ENCODE results near the gene GCSH.

GCSH gene

DNA sequence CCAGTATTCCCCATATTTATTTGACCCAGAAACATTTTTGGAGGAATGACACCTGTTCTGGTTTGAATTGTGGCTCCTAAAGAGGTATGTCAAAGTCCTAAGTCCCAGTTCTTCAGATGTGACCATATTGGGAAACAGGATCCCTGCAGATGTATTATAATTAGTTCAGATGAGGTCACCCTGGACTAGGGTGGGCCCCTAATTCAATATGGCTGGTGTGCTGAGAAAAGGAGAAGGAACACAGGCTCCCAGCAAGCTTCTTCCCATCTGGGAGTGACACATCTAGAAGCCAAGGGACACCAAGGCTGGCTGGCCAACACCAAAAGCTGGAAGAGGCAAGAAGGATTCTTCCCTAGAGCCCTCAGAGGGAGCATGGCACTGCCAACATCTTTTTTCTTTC is 3.8 kb upstream of the GCSH start:
- no peak for DNase-seq

DNA sequence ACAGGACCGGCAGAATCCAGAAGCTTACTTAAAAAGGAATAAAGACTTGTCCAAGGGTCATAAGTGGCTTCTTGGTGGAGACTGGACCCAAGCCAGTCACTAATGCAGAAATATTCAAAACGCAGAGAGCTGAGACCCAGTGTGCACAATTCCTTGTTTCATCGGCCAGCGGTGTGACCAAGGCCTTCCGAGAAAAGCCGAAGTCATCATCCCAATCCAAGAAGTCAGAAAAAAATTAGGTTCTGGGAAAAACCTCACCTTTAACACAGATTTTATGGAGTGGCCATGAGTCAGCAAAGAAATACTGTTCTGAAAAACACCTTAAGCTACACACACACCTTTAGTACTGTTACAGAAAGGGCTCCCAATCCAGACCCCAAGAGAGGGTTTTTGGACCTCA is 1.0 kb upstream of the GCSH start:
- DNase-seq, result no peak

DNA sequence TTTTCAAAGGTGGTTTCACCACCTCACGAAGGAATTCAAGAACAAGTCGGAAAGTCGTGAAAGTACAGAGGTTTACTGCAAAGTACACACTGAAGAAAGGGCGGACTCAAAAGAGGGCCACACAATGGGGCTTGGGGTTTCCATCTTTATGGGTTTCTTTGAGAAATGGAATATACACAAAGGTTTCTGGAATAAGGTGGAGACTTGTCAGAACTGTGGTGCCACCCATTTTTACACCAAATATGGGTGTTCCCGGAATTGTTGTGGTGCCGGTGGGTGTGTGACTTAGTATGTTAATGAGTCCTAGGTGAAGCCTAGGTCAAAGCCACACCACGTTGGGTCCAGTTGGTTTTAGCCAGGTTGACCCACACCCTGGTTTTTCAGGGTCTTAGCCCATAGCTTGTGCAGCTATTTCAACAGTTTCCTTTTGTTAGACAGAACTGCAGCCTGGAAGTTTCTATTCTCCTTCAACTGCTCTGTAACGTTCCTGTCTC is 567 bp upstream of the GCSH start:
- DNase-seq, result no peak

DNA sequence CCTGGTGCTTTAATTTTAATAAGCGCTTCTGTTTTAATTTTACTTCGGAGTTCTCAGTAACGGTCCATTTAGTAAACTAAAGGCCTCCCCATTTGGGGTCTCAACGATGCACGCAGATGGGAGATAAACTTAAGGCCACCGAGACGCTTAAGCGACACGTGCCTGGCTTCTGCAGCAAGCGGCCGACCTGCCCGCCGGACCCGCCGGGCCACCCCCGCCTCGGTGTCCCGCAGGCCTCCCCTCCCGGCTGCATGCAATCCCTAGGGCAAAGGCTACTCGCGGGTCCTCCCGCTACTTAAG is 592 bp downstream of the GCSH start:
- DNase-seq, result no peak

DNA sequence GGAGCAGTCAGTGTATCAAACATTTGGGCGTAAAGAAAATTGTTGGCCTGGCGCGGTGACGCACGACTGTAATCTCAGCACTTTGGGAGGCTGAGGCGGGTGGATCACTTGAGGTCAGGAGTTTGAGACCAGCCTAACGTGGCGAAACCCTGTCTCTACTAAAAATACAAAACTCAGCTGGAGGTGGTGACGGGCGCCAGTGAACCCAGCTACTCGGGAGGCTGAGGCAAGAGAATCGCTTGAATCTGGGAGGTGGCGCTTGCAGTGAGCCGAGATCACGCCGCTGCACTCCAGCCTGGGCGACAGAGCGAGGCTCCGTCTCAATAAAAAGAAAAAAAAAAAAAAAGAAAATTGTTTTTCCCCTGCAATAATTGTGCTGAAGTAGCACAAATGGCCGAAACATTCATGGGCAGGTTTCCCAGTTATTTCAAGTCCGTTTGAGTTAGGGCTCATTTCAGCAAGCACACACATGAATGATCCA is 1.4 kb downstream of the GCSH start:
- no peak for DNase-seq

DNA sequence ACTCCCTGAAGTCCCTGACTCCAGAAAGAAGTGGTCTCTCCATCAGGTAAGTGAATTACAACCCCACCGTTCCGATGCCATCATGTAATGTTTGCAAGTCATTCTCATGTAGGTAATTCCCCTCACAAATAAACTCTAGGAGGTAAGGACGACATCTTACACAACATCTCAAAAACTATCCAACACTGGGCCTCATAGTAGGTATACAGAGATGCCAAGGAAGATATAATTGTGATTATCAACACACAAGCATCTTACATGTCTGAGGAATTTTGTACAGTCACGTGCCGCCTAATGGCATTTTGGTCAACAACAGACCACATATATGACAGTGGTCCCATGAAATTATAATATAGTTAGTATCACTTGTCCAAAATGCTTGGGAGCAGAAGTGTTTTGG is 7.4 kb downstream of the GCSH start:
- no peak for DNase-seq

DNA sequence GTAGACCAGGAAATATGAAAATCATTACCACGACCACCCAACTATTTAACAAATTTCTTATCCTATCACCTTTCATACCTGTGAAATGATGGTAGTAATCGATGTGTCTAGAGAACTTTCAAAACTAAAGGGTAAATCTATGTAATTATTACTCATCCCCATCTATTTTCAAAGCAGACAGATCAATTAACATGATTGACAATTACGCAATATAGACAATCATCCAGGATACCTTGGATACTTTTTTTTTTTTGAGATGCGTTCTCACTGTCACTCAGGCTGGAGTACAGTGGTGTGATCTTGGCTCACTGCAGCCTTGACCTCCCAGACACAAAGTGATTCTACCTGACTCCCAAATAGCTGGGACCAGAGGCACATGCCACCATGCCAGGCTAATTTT is 15.2 kb downstream of the GCSH start:
- no peak for DNase-seq

DNA sequence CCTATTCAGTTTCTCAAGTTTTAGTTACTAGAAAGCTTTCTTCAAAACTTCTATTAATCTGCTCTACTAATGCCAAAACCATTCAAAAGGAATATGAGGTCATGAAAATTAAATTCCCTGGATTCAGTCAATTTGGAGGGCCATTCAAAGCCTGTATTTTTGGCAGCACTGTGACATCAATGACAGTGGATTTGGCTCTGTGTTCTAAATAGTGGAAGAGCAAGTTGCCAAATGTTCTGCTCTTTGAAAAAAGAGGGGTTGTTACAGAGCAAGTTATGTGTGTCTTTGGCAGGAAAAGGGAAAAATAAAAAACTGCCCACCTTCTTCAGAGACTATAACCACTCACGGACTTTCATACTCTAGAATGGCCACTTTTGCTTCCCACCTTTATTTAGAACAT is 16.0 kb downstream of the GCSH start:
- DNase-seq, result peak; percentile 14

DNA sequence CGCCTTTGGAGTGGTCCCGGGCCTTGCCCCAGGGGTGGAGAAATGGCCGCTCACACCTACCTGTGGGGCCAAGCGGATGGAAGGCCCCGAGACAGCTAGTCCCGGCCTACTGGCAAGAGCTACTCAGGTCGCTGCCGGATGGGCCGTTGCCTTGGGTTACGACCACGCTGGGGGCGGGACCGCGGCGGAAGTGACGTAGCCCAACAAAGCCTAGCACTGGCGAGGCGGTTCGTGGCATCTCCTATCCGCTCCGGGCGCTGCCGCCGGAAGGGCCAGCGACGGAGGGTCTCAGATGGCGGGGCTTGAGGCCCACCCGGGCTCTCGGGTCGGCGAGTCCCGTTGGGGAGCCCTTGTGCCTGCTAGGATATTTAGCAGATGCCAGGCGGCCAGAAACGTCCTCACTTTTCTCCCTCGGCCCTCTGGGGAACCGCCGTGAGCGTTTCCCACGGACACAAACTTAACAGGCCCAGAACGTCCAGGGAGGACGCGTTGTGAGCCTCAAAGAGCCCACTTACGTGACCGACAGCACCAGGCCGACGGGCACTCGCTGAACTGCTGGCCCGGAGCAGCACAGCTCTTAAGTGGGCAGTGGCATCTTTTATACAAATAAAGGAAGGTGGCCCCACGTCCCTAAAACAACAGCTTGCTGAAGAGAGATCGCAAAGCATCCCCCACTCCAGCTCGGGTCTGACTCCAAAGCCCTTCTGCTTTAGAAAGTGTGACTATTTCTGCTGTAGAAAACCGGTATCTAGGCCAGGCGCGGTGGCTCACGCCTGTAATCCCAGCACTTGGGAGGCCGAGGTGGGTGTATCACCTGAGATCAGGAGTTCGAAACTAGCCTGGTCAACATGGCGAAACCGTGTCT is 18.9 kb downstream of the GCSH start, which contains the start of gene C16orf46:
C16orf46 (minus strand) TSS at position 163 of the 865 bp plus-strand sequence. CDS start 13,283 bp downstream, outside the sequence.
- DNase-seq, result peak; percentile 64

DNA sequence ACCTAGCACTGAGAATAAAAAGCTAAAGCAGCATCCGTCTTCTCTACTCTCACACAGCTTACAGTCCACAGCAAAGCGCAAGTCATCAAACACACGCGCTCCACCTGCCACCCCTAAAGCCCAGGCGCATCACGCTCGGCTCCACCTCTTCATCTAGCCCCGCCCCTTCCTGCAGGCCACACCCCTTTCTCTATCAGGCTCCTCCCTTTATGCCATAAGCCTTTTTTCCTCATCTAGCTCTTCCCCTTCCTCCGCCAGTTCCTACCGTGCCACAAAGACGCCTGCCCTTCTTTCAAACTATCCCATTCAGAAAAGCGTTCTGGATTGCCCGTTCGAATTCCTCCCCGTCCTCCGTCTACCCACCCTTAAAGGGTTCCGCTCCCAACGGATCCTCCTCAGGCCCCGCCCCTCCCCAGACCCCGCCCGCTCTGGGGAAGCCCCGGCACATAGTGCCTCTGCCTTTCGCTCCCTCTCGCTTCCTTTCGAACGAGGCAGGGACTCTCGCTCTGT is 19.6 kb downstream of the GCSH start:
- DNase-seq, result peak; percentile 60

DNA sequence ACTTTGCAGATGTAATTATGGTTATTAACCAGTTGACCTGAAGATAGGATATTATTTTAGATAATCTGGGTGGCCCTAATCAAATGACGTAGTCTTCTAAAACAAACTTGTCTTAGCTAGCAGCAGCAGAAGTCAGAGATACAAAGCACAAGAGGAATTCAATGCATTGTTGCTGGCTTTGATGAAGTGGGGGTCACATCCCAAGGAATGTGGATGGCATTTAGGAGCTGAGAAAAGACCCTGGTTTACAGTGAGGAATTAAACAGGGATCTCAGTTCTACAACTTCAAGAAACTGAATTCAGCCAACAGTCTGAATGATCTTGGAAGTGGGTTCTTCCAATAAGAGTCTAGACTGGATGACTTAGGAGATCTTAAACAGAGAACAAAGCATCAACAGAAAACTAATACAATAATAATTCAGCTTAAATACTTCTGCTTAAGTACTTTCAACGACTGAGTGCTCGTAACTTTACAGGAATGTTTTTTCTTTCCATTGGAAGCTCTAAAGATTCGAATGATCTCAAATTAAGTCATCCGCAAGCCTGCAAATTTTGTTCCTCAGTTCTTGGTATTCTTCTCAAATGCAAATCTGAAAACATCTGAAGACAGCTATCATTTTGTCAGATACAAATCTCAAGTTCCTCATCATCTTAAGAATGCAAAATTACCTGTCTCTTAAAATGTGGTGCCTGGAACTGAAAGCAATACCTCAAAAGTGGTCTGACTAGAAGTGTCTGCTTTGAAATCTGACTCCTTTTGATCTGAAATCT is 22.4 kb downstream of the GCSH start:
- DNase-seq, result no peak

DNA sequence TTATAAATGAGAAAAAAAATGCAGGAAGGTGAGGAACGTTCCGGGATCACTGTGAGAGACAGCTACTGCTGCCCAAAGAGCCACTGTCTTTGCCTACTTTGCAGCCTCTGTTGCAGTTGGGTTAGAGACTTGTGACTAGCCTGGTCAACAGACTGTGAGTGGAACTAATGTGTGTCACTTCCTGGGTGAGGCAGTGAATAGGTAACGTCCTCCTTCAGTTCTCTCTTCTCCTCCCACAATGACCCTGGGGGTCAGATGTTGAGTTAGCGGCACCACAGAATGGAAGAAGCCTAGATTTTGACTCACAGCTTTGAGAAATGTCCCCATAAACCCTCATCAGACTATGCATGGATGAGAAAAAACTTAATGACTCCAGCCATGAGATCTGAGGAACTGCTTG is 24.4 kb downstream of the GCSH start:
- DNase-seq, result no peak

DNA sequence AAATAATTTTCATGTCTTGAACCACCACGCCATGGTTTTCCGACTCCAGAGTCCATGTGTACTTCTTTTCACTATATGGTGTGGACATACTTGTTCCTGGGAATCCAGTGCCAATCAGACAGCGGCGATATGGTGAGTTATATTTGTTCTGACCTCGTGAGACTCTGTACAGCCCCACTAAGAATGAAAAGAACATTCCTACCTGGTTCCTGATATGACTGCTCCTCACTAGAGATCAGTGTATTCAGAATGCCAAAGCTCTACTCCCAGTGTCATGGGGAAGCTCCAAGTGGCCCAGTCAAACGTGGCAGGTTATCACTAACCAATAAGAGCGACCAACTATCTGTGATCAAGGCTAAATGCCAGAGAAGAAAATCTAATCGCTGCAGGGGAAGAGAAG is 25.2 kb downstream of the GCSH start:
- DNase-seq, result no peak

DNA sequence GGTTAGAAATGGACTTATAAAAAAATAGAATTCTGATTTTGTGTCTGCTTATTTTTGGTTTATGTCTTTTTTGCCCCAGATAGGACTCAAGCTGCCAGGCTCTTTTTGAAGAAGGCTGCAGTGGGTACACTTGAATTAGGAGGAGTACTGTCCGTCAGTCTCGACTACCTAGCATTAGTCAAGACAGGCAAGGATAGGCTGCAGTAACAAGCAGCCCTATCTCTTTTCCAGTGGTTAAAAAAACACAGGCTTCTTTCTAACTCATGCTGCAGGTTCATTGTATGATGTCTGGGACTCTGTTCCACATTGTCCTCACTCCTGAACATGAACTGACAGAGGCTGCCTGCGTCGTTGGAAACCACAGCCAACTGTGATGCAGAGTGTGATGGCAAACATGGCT is 27.1 kb downstream of the GCSH start:
- DNase-seq, result no peak

DNA sequence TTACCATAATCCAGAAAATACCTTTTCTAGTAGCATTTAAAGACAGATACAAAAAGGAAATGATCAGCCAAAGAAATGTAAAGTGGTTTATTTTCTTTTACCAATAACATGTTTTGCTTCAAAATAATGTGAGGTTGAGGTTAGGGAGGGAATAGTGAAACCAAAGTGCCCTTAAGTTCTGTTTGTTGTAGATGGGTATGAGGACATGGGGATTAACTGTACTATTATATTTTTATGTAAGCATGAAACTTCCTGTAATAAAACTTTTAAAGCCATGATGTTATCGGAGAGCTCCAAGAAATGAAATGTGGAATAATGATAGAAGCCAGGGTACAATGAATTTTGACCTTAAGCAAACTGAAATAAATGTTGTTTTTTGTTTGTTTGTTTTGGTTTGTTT is 29.0 kb downstream of the GCSH start:
- DNase-seq, result no peak

DNA sequence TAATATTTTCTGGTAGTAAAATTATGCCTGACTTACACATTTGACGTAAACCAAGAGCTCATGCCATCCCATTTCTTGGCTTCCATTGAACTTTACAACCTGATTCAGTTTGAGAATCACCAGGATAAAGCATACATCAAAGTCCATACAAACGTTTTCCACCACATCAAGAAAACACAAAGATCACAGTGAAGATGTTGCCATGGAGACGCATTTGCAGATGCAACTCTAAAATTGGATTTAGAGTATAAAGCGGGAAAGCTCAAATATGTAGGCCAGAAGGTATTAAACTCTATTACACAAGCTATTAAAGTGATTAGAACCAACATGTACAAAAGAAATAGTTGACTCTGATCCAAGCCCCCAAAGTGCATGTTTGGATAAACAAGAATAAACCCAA is 29.5 kb downstream of the GCSH start:
- DNase-seq, result no peak

DNA sequence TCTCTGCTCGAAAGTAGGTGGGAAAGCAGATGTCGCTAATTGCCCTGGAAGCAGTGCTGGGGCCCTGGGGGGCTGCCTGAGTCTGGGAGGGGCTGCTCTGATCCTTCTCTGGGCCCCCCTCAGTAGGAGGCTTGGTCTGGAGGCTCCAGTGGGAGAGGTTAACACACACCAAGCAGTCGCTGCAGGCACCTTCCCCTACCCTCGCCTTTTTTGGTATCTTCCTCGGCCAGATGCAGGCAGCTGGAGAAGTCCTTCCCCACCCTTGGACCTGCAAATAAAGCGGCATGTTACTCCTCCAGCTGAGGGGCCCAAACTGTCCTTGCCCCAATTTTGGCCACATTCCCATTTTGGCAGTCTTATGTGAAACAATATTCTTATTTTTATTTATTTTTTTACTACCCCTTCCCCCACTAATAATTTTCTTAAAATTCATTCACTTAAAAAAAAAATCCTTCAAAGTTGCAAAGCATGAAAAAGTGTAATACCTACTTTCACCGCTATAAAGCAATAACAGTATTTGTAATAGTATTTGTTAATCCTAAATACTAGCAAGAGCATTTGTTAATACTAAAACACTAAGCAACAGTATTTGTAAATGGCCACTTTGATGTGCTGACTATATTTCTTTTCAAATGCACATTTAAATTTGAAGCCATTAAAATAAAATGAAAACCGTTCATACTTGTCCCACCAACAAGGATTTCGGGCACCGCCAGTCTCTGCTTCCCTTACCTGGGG is 34.2 kb downstream of the GCSH start:
- no peak for DNase-seq

DNA sequence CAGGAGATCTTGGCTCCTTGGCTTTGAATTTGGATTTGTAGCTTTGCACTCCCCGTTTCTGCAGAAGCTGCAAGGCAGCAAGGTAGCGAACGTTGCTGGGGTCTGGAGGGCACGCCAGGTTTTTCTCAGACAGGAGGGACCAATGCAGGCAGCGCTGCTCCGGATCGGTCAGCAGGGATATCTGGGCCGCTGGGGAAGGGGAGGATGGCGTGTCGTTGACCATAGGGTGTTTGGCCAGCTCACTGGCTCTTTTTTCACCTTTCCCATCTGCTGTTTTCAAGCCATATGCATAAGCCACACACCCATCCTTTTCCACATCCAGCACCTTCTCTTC is 34.9 kb downstream of the GCSH start:
- no peak for DNase-seq

DNA sequence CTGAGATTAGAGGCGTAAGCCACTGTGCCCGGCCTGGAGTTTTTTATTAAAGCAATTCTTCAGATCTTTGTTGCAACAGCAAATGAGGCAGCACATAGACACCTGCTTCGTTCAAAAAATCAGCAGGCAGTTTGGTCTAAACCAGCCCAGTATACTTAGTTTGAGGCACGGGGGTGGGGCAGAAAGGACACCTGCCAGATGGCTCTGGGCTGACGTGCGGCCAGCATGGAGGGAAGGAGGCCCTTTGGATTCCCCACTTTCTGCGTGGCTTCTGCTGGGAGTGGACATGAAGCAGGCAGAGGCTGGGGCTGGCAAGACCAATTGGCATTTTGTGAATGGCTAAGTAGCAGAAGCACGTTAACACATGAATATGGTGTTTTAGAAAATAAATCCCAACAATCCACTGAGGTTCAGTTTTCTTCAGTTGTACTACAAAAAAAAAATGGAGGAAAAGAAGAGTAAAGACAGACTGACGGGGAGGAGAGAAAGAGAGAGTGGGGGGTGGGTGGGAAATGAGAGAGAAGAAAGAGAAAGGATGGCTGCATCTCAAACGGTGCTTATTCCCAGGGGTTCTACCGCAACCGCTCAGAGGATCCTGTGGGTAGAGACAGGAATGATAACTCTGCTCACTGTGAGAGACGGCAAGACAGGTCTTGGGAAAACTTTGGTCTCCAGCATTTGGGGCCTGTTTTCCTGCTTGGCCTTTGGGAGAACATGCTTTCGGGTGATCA is 35.5 kb downstream of the GCSH start:
- no peak for DNase-seq

DNA sequence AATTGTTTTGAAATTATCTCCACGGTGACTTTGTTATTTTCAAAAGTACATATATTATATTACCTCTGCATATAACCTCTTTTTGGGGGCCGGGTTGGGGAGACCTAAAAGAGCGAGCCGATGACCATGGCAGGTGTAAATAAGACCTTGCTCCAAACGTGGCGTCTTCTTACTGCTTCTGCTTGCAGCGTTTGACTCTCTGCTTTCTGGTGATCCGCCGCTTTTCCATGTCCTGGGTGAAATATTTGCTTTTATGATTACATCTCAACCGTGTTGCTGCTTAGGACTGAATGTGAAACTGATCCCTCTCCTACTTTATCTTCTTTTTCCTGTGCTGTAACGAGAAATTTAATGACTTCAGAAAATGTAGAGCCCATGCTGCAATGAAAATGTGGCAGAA is 42.4 kb downstream of the GCSH start:
- DNase-seq, result no peak

DNA sequence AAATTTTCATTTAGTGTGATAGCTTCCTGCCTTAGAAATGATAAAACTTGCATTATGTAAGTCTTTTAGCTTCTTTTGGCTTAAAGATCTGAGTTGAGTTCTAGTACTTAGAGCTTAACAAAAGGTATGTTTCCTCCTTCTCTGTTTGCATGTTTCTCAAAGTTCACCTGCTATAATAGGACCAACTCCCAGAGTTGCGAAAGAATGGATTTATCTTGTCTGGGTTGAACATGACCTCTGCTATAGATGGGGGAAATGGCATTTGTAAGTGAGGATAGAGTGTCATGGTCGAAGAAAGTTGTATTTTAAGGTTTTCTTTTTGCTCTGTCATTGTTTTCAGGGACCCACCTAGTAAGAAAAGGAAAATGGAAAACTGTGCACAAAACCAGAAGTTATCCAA is 53.4 kb downstream of the GCSH start:
- DNase-seq, result no peak

DNA sequence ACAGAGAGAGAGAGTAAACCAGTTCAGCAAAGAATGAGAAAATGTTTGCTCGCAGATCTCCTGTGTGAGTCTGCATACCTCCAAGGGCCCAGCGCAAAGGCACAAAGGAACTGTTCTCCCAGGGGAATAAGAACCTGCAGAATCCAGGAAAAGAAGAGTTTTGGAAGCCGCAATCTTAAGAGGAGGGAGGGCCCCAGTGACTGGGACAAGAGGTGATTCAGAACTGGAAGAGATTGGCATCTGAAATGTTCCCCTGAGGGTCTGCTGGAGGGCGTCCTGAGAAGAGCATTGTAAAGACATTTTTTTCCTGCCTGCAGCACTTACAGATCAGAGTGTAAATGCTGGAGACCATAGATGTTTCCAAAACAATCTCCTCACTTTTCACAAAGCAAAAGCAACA is 54.5 kb downstream of the GCSH start:
- no peak for DNase-seq

DNA sequence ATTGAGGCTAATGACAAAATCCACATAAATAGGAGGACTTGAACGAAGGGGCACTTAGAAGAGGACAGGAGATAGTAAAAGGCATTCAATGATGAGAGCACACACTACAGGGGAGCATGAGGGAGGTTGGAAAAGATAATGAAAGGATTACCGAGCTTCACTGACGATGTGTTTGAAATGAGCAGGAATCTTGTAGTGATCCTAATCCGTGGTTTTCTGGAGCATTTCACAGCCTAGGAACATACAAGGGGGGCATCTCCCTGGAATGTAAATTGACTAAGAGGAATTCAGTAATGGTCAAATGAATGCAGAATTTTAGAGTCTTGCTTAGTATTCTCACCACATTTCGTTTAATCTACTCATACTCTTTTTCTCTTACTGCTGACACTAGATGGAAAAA is 55.4 kb downstream of the GCSH start:
- DNase-seq, result no peak

Data from NCI-H446 treated with DMSO at 0.1 percent for 48 hours (cell line).